HCT116 (cell line): ENCODE data around the gene TMTC2. TPM values are rescaled to one million over a fixed set of nuclear protein-coding genes. Genes with fewer than 3 reads are reported as not detected.
A peak's percentile ranks its signal among the peaks of the same experiment; 100 is the strongest.

Experiments
- ATAC-seq: fragments of 200-7000 bp; cut with Tn5 transposase; 2 replicates; pipeline ENCODE4 v1.9.1; 2020; ENCODE audit warnings: mild to moderate bottlenecking, moderate library complexity
- BruUV-seq: library from RNA; stranded (reverse); fragments of 400-500 nt; replicated peaks from 2 replicates; lab custom pipeline; 2021; lab: Mats Ljungman, UMichigan
- CTCF ChIA-PET: fragments of 300-600 bp; sonication (Branson Sonifier 250); formaldehyde crosslinking; loops from one replicate; lab custom pipeline; 2021; ENCODE audit warnings: antibody characterized with exemption; lab: Charles Lee
- POLR2A ChIA-PET: fragments of 300-600, 350-600 bp; sonication (Branson Sonifier 250); formaldehyde crosslinking; loops from one replicate; lab custom pipeline; 2021; ENCODE audit warnings: antibody characterized with exemption; lab: Charles Lee
- RAD21 ChIA-PET, 2 experiments: fragments of 300-600 bp; sonication (Branson Sonifier 250); formaldehyde crosslinking; loops; one replicate each; lab custom pipeline; 2023; ENCODE audit warnings: low total read pairs in 2 of 2; ENCODE audit not compliant: uncharacterized antibody in 2 of 2, unreplicated experiment in 2 of 2, low non-redundant PET in 1 of 2; lab: Charles Lee
- DNase-seq: peaks from one replicate; pipeline ENCODE4 v3.0.0-alpha.2; 2010; ENCODE audit warnings: low read depth, low spot score
- H2AFZ ChIP-seq: fragments of 200-600 bp; shearing (Covaris generic), sonication (generic); 2 replicates; pipeline ENCODE4 v1.6.1; 2017; ENCODE audit warnings: low read depth, mixed run types, mixed read lengths, antibody characterized with exemption, low read length; ENCODE audit not compliant: poor library complexity, severe bottlenecking
- H3K27ac ChIP-seq: 2 replicates; pipeline ENCODE4 v1.5.1; 2012; ENCODE audit warnings: low read depth, low read length
- H3K27me3 ChIP-seq: fragments of 200-600 bp; sonication (generic); 2 replicates; pipeline ENCODE4 v1.6.1; 2016; ENCODE audit warnings: mixed run types, low read length, mixed read lengths; ENCODE audit not compliant: insufficient read depth
- H3K36me3 ChIP-seq, 2 experiments: fragments of 200-500 bp in 1 of 2; fragments of 200-600 bp in 1 of 2; sonication (Bioruptor generic) in 1 of 2; sonication (generic) in 1 of 2; 2 replicates each; pipeline versions ENCODE4 v1.5.1 to v1.6.1; 2014 to 2016; ENCODE audit warnings: low read length in 2 of 2, inconsistent platforms in 1 of 2, mixed read lengths in 1 of 2, mixed run types in 1 of 2; ENCODE audit not compliant: insufficient read depth in 2 of 2, control insufficient read depth in 1 of 2
- H3K4me1 ChIP-seq, 2 experiments: fragments of 200-600 bp in 1 of 2; sonication (generic) in 1 of 2; 2 replicates each; pipeline versions ENCODE4 v1.5.1 to v1.6.1; 2012 to 2017; ENCODE audit warnings: low read length in 2 of 2, inconsistent platforms in 1 of 2, mild to moderate bottlenecking in 1 of 2, mixed read lengths in 1 of 2, mixed run types in 1 of 2, moderate library complexity in 1 of 2; ENCODE audit not compliant: insufficient read depth in 2 of 2, control insufficient read depth in 1 of 2
- H3K4me2 ChIP-seq: fragments of 200-600 bp; sonication (generic); 2 replicates; pipeline ENCODE4 v1.6.1; 2017; ENCODE audit warnings: mixed run types, low read length, mixed read lengths
- H3K4me3 ChIP-seq, 2 experiments: fragments of 200-600 bp in 1 of 2; sonication (generic) in 1 of 2; replicated peaks in 1 of 2; 2 replicates each; pipeline ENCODE4 v1.5.1; 2011 to 2016; ENCODE audit warnings: low read length in 2 of 2, control low read depth in 1 of 2, low read depth in 1 of 2, mild to moderate bottlenecking in 1 of 2, mixed read lengths in 1 of 2, mixed run types in 1 of 2
- H3K79me2 ChIP-seq: fragments of 200-600 bp; sonication (generic); 2 replicates; pipeline ENCODE4 v1.6.1; 2017; ENCODE audit warnings: mild to moderate bottlenecking, mixed run types, low read length, moderate library complexity, mixed read lengths; ENCODE audit not compliant: insufficient read depth
- H3K9ac ChIP-seq: fragments of 200-600 bp; sonication (generic); 2 replicates; pipeline ENCODE4 v1.6.1; 2016; ENCODE audit warnings: low read length, mixed read lengths
- H3K9me2 ChIP-seq: fragments of 200-600 bp; sonication (generic), shearing (Covaris generic); 2 replicates; pipeline ENCODE4 v1.6.1; 2017; ENCODE audit warnings: mixed run types, mild to moderate bottlenecking, moderate library complexity; ENCODE audit not compliant: insufficient read depth
- H3K9me3 ChIP-seq, 2 experiments: fragments of 200-500 bp in 1 of 2; fragments of 200-600 bp in 1 of 2; sonication (Bioruptor generic) in 1 of 2; sonication (generic) in 1 of 2; 2 replicates each; pipeline ENCODE4 v1.6.1; 2014 to 2017; ENCODE audit warnings: low read length in 2 of 2, mixed read lengths in 2 of 2, inconsistent platforms in 1 of 2, low read depth in 1 of 2, mild to moderate bottlenecking in 1 of 2, mixed run types in 1 of 2, moderate library complexity in 1 of 2; ENCODE audit not compliant: control insufficient read depth in 1 of 2, insufficient read depth in 1 of 2
- H4K20me1 ChIP-seq: fragments of 200-600 bp; sonication (generic), shearing (Covaris generic); 2 replicates; pipeline ENCODE4 v1.6.1; 2017; ENCODE audit warnings: mixed run types, mild to moderate bottlenecking, moderate library complexity; ENCODE audit not compliant: insufficient read depth
- ATF3 ChIP-seq: IDR thresholded peaks from 2 replicates; pipeline ENCODE4 v1.6.1; 2012
- ELF1 ChIP-seq: IDR thresholded peaks from 2 replicates; pipeline ENCODE4 v1.6.1; 2012; ENCODE audit warnings: low read depth, borderline replicate concordance
- EZH2phosphoT487 ChIP-seq: fragments of 200-600 bp; IDR thresholded peaks from 2 replicates; pipeline ENCODE4 v1.6.1; 2018; ENCODE audit warnings: antibody characterized with exemption, borderline replicate concordance
- FOSL1 ChIP-seq: IDR thresholded peaks from 2 replicates; pipeline ENCODE4 v1.6.1; 2012; ENCODE audit warnings: low read depth
- JUND ChIP-seq: IDR thresholded peaks from 2 replicates; pipeline ENCODE4 v1.6.1; 2012
- POLR2A ChIP-seq: IDR thresholded peaks from 2 replicates; pipeline ENCODE4 v1.7.0; 2011; ENCODE audit warnings: borderline replicate concordance; ENCODE audit not compliant: insufficient read depth, insufficient read length; ENCODE audit errors: extremely low read depth
- POLR2AphosphoS5 ChIP-seq: IDR thresholded peaks from 2 replicates; pipeline ENCODE4 v1.6.1; 2011; ENCODE audit warnings: mild to moderate bottlenecking, low read depth, low read length, moderate library complexity
- REST ChIP-seq: IDR thresholded peaks from 2 replicates; pipeline ENCODE4 v1.6.1; 2012; ENCODE audit warnings: low read depth
- SP1 ChIP-seq: IDR thresholded peaks from 2 replicates; pipeline ENCODE4 v1.6.1; 2012; ENCODE audit warnings: low read depth
- ZBTB33 ChIP-seq: IDR thresholded peaks from 2 replicates; pipeline ENCODE4 v1.6.1; 2011; ENCODE audit warnings: mild to moderate bottlenecking, low read length, moderate library complexity; ENCODE audit not compliant: insufficient replicate concordance; ENCODE audit errors: extremely low read depth
- ZFX ChIP-seq: fragments of 450-650 bp; IDR thresholded peaks from 2 replicates; pipeline ENCODE4 v1.6.1; 2017
- ZNF274 ChIP-seq: fragments of 200-500 bp; sonication (Bioruptor generic); IDR thresholded peaks from 2 replicates; pipeline ENCODE4 v1.6.1; 2014; ENCODE audit warnings: mild to moderate bottlenecking, low read depth, low read length, inconsistent platforms
- intact Hi-C: fragments of 100-400 bp; cut with micrococcal nuclease; formaldehyde crosslinking; loops from 2 replicates; pipeline ENCODE4 v1.10.0; 2022
- total RNA-seq: library from RNA; stranded (reverse); gene quantifications from one replicate; pipeline ENCODE4 v1.2.1, GENCODE V29; 2021; ENCODE audit not compliant: unreplicated experiment

The TMTC2 gene
- total RNA-seq, 1 experiment from 2014 or later = 11.5 TPM

- no peak overlapping the region for H2AFZ ChIP-seq
- H3K9me2 ChIP-seq = no peaks in the 10 kb centered on the region
- ChIA-PET POLR2A (no interaction called here), RAD21 (no interaction called here), CTCF (no interaction called here)
- no peak for DNase-seq
- peaks cover 10 to 13% of the 10 kb centered on the region in 2 experiments for H3K4me1 ChIP-seq
- no peaks in the 10 kb centered on the region for H3K36me3 ChIP-seq
- H3K4me3 ChIP-seq = no peak overlapping the region
- no peaks in the 10 kb centered on the region for H3K79me2 ChIP-seq
- no peak overlapping the region for H3K9ac ChIP-seq
- H3K9me3 ChIP-seq = no peaks in the 10 kb centered on the region
- no peaks in the 10 kb centered on the region for H3K27me3 ChIP-seq
- intact Hi-C loops = no loop called here
- no peaks in the 10 kb centered on the region for H4K20me1 ChIP-seq
- no peak for ATAC-seq
- H3K27ac ChIP-seq = no peak overlapping the region
- TF ChIP-seq ATF3 (no peak), ELF1 (no peak), EZH2phosphoT487 (no peak), REST (no peak), ZBTB33 (no peak), JUND (no peak), FOSL1 (no peak), ZNF274 (no peak), SP1 (no peak), POLR2AphosphoS5 (no peak), ZFX (no peak), POLR2A (no peak)
- peak overlapping the region; percentile 44; the same call in 1 of the 2 replicates for H3K4me2 ChIP-seq
- no TSS peak for BruUV-seq
Measured at GRCh38 chr12:82857276-82857675, 170.6 kb downstream of the TMTC2 start.
